HG03039 (cell line): ENCODE measurements around the gene MTRF1L.
"Not testable (repeated sequence)": the region's sequence is repeated elsewhere in the genome, so short reads cannot be mapped to it uniquely, and the experiment has no call there.

Experiments used
- ATAC-seq: cut with Tn5 transposase; IDR thresholded peaks from one replicate; pipeline ENCODE4 v1.9.1; 2021; ENCODE audit warnings: mild to moderate bottlenecking, moderate library complexity; ENCODE audit not compliant: unreplicated experiment

The MTRF1L gene

DNA sequence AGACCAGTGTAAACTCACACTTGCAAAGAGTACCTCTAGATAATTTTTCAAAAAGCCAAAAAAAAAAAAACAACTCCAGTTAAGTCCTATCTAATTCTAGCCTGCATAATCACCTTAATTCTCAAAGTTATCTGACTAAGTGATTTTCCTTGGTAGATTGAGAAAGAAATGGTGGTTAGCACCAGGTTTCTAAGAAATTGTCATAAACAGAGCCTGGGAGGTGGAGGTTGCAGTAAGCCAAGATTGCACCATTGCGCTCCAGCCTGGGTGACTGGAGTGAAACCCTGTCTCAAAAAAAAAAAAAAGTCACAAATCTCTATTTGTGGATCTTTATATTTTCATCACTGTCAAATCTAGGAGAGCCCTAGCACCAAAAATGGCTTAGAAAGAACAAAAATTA lies 28.6 kb downstream of the MTRF1L start:
- no peak for ATAC-seq

DNA sequence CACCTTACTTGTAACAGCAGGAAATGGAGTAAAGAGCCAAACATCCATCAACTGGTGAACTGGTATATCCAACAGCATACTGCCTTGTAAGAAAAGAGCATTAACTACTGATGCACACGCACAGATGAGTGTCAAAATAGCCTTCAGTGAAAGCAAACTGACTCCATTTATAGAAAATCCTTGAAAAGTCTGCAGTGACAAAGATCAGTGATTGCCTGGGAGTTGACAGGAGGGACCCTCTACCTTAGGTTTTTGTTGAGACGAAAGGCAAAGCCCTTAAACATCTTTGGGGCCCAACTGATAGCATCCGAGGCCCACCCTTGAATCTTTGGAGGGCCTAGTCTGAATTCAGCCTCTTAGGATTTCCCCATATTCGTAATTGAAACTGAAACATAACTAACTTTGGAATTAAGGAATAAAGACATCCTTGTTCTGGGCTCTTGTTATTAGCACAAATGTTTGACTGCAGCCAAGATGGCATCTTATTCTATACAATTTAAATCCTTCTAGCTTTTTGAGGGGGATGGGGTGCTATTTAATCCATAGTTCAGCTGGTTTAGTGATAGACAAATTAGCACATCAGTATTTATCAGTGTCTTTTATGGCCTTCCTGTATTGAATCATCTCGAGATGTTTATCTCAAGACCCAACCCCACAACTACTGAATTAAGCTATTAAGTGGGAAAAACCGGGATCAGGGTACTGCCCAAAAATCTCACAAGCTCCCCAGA lies 32.7 kb downstream of the MTRF1L start:
- ATAC-seq = no peak

DNA sequence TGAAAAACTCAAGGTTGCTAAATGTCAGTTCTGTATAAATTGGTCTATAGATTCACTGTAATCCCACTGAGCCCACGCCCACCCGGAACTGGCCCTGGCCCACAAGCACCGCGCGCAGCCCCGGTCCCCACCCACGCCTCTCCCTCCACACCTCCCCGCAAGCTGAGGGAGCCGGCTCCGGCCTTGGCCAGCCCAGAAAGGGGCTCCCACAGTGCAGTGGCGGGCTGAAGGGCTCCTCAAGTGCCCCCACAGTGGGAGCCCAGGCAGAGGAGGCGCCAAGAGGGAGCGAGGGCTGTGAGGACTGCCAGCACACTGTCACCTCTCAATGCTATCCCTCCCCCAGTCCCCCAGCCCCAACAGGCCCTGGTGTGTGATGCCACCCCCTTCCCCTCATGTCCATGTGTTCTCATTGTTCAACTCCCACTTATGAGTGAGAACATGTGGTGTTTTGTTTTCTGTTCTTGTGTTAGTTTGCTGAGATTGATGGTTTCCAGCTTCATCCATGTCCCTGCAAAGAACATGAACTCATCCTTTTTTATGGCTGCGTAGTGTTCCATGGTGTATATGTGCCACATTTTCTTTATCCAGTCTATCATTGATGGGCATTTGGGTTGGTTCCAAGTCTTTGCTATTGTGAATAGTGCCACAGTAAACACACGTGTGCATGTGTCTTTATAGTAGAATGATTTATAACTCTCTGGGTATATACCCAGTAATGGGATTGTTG lies 36.2 kb downstream of the MTRF1L start:
- ATAC-seq = not testable (repeated sequence)

DNA sequence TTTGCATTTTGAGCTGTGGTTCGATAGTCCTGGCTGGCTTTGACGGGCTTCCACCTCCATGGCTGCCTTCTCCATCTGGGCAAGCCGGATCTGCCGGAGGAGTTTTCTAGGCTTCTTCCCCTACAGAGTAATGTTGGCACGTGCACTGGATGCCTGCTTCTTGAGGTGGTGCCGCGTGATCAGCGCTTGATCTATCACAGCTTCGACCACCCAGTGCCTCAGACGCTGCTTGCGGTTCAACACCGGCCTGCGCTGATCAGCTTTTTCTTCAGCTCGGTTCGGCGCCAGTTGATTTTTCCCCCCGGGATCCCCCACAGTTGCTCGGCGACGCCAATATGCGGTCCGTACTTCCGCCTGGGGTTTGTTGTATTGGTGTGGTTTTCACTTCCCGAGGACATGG lies 43.2 kb downstream of the MTRF1L start:
- no peak for ATAC-seq

DNA sequence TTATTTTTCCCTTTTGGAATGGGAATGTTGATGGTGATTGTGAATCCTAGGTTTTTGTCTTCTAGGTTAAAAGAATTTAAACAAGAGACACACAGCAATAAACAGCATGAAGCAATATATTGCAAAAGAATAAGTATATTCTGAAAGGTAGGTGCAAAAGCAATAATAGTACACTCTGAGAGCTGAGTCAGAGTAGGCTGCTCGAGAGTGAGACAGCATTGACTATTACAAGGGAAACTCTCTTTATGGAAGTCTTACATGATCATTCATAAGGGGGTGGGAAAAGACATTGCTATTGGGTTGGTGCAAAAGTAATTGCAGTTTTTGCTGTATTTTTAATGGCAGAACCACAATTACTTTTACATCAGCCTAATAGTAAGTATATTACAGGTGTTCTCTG lies 44.7 kb downstream of the MTRF1L start:
- no peak for ATAC-seq

DNA sequence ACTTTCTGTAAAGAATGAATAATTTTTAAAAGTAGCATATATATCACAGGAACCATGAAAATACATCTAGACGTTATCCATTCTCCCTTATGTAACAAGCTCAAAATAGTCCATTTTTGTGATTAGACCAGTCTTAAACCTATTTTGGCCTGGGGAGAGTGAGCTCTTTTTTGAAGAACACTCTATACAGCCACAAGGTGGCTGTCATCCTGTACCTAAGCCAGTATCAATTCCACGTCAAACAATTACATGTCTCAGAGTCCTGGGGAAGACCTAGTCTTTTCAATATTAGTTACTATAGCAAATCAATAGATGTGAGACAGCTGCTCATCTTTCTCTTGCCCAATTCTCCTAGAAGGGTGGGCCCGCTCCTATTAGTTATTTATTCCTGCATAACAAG lies 48.1 kb downstream of the MTRF1L start:
- no peak for ATAC-seq

DNA sequence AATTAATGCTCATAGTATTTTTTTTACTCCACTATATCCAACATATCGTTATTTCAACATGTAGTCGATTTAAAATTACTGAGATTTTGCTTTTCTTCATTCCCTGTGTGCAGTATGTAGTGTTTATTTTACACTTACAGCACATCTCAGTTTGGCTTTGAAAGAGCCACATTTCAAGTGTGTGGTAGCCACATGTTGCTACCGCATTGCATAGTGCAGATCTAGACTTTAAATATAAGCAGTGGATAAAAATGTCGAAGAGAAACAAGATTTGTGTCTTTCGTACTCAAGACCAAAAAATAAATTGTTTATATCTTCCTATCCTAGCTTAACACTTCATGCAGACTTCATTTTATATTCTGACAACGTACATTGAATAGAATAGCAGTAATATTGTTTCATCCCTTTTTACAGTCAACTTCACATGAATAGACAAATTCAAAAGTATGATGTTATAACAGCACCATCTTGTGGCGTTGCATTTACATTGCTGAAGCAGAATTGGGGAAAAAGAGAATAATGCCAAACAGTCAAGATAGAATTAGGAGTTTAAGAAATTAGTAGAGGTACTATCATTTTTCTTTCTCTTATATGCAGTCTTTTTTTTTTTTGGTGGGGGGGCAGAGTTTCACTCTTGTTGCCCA lies 49.5 kb downstream of the MTRF1L start:
- ATAC-seq = no peak

DNA sequence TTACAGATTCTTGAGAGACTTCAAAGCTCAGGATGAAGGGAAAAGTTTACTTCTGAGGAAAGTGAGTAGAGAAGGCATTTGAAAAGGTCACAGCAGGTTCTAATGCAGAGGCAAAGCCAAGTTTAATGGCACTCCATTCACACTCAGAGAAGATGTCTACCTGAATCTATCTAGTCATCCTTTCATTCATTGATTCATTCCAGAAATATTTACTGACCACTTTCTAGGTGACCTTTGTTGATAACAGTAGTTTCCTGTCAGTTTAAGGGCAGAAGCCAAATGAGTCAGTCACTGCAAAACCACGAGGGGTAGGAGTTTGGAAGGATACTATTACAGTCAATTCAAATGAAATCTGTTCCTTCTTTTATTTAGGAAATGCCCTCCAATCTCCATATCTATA lies 50.5 kb downstream of the MTRF1L start:
- ATAC-seq = no peak

DNA sequence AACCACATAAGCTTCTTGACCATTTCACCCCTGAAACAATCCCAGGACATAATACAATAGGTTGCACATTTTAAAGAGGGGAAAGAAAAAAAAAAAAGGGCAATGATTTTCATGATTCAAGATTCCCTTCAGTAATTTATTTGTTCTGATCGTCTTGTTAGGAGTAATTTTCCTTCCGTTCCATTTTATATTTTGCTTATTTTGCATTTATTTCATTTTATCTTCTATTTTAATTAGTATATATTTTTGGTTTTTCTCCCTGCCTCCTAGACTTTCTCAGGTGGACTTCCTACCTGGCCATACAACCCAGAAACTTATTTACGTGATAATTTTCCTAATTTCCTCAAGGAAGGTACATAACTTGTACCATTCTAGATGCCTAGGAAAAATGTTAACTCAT lies 52.3 kb downstream of the MTRF1L start:
- ATAC-seq = no peak

DNA sequence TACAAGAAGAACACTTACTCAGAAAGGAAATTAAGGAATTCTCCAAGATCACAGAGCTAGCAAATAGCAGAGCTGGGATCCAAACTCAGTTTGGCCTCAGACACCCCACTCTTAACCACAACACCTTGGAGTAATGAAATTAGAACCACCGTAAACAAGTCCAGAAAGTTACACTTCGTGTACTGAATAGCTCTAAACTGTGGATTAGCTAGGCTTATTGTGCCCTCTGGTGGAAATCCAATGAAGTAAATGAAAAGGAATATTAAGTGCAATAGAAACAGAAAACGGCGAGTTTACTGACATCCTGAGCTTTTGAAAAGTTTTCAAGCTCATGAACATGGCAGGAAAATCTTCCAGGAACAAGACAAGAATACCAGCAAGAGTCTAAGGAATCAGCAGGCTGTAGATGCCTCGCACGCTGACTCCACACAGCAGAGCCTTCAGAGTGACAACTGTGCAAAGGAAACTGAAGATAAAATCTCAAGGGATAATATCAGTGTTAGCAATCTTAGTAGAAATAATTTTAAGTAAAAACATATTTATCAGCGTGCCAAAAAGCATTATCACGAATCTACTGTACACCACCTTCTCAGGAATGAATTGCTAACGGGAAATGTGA lies 54.2 kb downstream of the MTRF1L start:
- peak; percentile 71 for ATAC-seq

DNA sequence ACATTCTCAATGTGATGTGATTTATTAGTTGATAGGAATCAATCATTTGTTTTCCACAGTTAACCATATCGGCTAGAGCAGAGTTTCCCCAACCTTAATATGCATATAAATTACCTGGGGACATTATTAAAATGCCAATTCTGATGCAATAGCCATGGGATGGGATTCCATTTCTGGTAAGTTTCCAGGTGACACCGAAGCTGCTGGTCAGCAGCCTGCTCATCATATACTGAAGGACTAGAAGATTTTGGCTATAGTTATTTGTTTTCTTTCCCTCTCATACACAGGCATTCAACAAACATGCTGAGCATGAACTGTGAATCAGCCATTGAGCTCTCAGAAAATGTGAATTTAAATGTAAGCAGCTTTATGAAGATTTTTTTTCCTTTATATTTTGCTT lies 55.5 kb downstream of the MTRF1L start:
- ATAC-seq = no peak

DNA sequence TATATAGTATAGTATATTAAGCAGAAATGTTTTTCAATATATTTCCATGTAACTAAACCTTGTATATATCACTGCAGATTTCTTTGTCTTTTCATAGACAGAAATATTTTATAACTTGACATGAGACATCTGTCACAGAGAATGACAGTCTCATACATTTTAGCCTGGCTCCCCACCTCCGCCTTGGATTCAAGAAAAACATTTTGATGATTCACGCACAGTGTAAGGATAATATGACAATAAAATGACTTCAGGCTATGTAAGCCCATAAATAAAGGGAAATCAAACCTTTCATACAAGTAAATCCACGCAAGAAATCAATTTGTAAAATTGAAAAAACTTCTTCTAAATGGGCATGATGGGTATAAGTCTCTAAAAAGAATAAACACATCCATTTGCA lies 56.0 kb downstream of the MTRF1L start:
- ATAC-seq = no peak

DNA sequence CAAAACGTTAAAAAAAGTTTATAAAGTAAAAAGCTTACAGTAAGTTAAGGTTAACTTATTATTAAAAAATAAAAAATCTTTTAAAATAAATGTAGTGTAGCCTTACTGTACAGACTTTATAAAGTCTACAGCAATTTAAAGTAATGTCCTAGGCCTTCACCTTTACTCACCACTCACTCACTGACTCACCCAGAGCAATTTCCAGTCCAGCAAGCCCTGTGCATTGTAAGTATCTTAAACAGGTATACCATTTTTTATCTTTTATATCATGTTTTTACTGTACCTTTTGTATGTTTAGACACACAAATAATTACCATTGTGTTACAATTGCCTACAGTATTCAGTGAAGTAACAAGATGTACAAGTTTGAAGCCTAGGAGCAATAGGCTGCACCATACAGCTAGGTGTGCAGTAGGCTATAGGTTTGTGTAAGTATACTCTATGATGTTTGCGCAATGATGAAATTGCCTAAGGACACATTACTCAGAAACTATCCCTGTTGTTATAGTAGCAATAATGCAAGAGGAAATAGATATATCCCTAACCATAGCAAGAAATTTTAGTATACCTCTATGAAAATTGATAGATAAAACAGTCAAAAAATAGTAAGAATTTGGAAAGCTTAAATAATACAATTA lies 59.1 kb downstream of the MTRF1L start:
- no peak for ATAC-seq

DNA sequence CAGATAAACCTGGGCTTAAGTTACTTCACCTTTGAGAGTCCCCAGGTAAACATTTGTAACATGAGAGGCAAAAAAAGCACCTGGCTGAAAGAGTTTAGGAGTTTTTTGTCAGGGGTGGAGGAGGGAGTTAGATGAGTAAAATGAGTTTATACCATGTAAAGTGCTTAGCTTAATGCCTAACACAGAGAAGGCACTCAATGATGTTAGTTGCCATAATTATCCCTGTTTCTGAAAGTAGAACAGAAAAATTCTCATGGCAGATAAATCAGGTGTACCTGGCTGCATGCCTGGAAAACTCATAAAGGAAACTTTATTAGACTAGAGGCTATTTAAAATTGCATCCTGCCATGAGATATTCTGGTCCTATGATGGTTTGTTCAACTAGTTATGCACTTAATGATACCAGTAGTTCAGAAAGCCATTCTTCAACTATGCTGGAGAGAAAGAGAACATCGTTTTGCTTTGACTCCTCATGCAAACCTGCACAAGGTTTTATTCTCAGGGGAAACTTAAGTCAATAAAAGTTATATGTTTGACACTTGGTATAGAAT lies 60.1 kb downstream of the MTRF1L start:
- ATAC-seq = no peak

DNA sequence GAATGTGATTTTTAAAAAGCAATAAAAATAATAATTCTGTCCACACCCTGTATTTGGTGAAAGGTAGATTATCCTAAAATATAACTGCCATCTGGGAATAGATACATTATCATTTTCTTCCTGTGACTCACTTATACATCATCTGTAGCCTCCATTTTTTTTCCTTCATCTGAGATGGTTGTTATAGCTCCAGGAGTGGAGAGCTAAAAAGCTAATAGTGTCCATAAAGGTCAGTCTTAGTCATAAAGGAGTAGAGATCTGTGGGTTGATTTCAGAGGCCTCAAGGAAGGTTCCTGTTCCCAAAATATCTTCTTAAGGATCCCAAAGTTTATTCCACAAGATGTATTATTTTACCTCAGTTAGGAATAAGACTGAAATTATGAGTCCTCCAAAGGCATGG lies 60.8 kb downstream of the MTRF1L start:
- ATAC-seq = no peak
